SHP77 treated with DMSO at 0.1 percent for 48 hours (cell line): ENCODE data around the gene GATA1.

Experiments
- DNase-seq: peaks from one replicate; lab custom pipeline; 2025; lab: John Stamatoyannopoulos, UW

The GATA1 gene

DNA sequence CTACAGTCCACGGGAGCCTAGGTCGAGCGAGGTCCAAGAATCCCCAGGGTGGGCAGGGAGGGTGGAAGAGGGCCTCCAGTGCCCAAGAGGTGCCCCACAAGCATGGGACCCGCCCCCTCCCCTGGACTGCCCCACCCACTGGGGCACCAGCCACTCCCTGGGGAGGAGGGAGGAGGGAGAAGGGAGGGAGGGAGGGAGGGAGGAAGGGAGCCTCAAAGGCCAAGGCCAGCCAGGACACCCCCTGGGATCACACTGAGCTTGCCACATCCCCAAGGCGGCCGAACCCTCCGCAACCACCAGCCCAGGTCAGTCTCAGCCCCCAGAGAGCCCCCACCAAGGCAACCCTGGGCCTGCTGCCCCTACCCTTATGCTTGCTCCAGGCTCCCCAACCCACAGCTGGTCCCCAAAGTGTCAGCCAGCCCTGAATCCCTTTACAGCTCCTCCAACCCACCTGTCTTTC, at the start of gene GATA1:
Gene GATA1, plus strand, starts transcription at position 250 of the 460 bp plus-strand sequence. CDS start 4,520 bp downstream, outside the sequence.
- DNase-seq: no peak

DNA sequence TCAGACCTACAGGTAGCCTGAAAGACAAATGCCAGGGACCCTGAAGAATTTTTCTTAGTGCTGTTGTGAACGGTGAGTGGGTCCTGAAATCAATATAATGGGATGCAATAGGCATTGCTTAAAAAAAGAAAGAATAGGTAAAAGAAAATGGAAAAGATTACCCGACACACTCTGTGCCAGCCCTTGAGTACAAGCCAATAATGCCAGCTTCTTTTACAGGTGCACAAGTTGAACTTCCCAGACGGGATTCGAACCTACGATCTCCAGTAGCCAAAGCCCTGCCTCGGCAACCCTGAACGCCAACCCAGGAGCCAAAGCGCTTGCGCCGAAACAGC, 49.5 kb upstream of the GATA1 start:
- DNase-seq: no peak

DNA sequence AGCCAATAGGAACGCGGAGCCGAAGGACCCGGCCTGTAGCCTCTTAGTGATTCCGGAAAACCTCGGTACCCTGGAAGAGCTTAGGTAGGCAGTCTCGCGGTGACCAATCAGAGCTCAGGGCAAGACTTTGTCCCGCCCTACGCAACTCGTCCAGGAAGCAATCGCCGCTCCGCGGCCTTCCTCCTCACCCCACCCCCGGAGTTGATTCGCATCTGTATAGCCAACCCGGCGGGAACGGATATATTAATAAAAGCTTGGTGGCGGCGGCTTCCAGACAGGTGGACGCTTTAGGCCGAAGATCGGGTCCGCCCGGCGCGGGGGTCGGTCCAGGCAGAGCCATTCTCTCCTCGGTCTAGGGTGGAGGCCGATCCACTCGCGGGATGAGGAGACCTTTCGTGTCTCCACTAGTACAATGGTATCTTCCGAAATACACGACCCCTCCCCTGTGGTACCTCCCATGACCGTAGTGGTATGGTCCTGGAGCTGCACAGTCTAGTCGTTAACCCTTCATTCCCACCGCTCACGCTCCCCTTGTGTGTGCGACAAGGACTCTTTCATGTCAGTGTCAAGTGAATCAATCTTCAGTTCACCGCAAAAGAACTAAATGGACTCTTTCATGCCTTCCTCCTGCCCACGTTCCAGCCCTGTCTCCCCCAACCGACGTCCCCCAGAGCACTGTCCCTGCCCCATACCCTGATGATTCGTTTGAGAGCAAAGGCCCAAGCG, 49.0 kb upstream of the GATA1 start:
- DNase-seq: peak; percentile 84

DNA sequence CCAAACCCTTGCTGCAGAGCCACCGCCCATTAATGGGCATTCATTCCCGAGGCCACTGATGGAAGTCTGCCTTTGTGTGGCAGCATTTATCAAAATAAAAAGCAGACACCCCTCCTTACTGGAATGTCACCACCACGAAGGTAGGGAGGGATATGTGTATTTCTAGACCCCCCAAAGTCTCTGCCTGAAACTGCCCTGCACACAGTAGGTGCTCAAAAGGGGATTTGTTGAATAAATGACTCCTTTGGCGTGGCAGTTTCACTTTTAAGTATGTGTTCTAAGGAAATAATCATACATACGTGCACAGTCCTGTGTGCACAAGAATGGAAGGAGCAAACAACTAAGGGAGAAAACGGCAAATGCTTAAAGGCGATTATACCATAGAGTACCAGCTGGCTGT, 48.5 kb upstream of the GATA1 start:
- no peak for DNase-seq

DNA sequence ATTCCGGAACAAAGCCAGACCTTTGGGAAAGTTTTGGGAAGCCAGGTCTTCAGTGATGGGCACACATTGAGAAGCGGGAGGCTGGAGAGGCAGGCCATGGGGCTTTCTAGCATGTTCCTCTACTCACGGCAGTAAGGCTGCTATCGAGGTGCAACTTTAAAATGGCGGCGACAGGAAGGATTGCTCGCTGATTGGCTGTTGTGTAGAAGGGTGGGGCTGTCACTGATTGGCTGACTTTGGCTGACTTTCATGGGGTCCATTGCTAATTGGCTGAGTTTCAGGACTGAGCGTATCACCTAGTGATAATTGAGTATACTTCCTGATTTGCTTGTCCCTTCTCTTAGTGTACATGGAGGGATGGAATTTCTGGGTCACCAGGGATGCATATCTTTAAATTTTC, 44.6 kb upstream of the GATA1 start:
- DNase-seq: no peak

DNA sequence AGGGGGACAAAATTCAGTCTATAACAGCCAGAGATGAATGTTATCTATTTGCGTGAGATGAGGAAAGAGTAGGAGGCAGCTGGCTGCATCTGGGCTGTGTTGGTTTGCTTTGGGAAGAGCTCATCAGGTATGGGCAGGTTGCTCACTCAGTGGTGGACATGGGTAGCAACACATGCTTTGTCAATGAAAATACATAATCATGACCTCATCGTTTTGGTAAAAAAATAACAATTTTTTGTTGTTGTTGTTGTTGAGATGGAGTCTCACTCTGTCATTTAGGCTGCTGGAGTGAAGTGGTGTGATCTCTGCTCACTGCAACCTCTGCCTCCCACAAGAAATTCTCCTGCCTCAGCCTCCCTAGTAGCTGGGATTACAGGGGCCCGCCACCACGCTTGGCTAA, 41.2 kb upstream of the GATA1 start:
- DNase-seq: no peak

DNA sequence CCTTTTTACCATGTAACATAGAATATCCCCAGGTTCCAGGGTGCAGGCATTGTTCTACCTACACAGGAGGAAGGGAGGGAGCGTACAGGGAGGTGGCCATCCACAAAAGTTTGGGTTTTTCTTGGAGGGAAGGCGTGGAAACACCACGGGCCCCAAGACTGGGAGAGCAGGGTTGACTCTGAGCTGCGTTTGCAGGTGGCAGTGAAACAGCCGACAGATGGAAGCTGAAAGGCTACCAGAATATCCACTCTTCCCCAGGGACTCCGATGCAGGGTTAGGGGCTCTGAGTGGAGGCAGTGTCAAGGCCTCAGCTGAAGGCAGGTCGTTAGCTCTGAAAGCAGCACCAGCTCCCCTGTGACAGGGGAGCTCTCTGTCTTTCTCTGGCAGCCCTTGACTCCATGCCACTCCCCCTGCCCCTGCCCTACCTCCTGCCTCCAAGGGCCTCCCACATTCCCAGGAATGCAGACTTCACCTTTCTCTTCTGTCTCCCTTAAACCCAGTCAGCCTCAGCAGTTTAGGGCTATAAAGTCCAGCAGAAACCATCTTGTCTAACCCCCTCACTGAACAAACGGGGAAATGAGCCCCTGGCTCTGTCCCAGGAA, 38.9 kb upstream of the GATA1 start:
- DNase-seq: no peak

DNA sequence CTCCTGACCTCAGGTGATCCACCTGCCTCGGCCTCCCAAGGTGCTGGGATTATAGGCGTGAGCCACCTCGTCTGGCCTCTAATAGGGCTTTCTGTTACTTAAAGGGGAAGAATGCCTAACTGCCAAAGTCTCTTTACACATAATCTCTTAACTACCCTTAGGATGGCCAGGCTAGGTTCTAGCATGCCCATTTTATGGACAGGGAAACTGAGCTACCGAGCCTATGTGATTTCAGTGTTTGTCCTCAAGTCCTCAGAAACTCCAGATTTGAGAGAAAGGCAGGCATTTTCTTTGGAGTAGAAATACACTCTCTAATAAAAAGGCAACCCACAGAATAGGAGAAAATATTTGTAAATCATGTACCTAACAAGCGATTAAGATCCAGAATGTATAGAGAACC, 37.2 kb upstream of the GATA1 start:
- DNase-seq: no peak

DNA sequence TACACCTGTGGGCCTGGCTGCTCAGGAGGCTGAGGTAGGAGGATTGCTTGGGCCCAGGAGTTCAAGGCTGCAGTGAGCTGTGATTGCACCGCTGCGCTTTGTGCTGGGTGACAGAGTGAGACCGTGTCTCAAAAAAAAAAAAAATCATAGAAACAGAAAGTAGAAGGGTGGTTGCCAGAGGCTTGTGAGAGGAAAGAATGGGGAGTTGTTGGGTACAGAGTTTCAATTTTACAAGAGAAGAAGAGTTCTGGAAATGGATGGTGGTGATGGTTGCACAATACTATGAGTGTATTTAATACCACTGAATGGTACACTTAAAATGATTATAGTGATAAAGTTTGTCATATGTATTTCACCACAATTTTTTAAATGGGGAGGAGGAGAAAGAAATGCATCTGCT, 35.0 kb upstream of the GATA1 start:
- no peak for DNase-seq

DNA sequence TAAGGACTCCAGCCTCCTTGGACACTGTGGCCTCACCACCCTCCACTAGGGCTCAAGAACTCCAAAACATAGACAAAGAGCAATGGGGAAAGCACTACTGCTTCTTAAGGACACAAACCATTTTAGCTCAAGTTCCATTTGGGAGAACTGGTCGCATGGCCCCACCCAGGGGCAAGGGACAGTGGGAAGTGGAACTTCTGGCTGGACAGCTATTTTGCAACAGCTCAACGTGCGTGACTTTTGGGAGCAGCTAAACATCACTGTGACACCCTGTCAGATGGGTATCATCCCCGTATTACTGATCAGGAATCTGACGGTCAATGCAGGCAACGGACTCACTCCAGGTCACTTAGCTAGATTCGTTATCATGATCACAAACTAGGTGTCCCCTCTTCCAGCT, 33.9 kb upstream of the GATA1 start:
- DNase-seq: no peak

DNA sequence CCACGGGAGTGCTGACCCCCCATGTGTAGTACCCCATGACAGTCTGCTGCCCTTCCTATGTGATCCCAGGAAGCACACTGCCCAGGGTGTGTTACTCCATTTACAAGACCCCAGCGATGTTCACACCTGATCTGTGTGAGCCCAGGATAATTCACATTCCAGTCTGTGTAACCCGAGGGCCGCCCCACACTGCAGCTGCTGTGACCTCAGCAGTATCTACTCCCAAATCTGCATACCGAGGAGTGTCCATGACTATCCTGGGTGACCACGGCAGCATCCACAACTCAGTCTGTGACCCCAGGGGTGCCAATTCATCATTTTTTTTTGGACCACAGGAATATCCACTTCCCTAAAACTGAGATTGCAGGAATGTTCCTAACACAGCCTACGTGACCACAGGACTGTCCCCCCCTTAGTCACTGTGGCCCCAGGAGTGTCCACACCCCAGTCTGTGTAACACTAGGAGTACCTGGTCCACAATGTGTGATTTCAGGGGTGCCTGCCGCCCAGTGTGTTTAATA, 32.6 kb upstream of the GATA1 start:
- no peak for DNase-seq

DNA sequence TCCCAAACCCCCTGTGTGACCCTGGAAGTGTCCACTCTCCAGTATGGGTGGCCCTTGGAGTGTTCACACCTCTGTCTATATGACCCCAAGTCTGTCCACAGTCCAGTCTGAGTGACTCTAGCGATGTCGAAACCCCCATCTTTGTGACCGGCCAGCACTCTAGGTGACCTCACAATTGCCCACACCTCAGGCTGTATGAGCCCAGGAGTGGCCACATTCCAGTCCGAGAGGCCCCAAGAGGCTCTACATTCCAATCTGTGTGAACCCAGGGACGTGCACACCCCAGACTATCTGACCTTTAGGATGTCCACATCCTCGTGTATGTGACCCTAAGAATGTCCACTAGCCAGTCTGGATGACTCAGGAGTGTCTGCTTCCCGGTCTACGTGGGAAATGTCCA, 32.2 kb upstream of the GATA1 start:
- DNase-seq: no peak

DNA sequence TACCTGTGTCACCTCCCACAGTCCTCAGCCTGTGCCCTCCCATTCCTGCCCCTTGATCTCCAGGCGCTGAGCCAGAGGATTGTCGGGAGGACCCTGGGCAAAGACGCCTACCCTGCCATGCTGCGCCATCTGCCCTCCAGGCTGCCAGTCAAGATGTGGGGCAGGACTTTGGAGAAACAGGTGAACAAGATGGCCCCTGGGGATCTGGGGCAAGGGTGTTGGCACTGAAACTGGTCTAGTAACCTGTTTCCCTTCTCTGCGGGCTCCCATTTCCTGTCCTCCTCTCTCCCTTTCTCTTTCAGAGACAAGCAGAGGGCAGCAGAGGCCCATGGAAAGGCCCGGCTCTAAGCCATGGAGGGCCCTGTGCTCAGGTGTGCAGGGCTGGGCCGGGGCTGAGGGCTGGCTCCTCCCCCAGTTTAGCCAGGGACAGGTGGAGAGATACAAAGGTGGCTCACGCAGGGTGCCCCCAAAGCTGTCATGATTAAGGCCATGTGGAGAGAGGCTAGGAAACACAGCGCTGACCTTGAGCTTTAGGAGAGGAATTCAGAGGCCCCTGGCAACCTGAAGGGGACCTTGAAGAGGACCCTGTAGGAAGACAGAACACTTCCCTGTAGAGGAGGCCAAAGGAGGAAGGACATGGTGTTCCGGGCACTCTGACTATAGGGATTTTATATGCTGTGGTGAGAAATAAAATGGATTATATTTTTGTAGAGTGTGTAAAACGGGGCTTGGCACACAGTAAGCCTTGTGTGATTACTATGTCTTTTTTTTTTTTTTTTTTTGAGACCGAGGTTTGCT, 24.5 kb upstream of the GATA1 start, which contains the start of gene GLOD5:
Gene GLOD5, plus strand, starts transcription at position 74 of the 798 bp plus-strand sequence. Its CDS starts 44 bp downstream, at position 118.
- no peak for DNase-seq

DNA sequence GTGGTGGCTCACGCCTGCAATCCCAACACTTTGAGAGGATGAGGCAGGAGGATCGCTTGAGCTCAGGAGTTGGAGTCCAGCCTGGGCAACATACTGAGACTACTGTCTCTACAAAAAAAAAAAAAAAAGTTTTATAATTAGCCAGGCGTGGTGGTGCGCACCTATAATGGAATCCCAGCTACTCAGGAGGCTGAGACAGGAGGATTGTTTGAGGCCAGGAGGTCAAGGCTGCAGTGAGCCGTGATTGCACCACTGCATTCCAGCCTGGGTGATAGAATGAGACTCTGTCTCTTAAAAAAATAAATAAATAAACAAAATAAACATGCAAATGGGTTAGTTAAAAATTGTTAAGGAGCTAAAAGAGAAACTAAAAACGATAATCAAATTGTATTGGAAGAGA, 17.2 kb upstream of the GATA1 start:
- DNase-seq: no peak

DNA sequence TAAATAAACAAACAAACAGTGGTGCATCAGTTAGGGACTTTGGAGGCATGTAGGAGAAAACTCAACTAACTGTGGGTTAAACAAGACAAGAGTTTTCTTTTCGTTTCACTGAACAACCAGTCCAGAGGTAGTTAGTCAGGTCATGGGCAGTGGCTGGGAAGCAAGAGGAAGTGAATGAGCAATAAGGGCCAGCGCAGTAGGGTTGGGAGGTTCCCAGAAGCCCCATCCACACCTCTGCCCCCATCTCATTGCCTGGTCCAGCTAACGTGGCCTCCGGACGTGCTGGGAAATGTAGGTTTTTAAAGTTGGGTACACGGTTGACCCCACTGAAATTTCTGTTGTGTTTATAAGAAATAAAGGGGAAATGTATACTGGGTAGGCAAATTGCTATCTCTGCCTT, 16.1 kb upstream of the GATA1 start:
- DNase-seq: no peak

DNA sequence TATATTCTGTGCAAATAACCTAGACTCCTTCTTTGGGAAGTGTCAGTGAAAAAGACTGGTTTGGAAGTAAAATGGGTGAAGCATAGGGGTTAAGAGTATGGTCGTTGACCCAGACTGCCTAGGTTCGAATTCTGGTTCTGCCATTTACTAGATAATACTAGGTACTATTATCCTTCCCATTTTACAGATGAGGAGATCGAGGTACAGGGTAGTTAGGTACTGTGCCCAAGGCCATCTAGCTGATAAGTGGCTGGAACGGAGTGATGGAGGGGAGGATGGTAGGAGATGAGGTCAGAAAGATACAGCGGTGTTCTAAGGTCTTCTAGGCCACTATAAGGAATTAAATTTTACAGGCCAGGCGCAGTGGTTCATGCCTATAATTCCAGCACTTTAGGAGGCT, 13.8 kb upstream of the GATA1 start:
- DNase-seq: no peak

DNA sequence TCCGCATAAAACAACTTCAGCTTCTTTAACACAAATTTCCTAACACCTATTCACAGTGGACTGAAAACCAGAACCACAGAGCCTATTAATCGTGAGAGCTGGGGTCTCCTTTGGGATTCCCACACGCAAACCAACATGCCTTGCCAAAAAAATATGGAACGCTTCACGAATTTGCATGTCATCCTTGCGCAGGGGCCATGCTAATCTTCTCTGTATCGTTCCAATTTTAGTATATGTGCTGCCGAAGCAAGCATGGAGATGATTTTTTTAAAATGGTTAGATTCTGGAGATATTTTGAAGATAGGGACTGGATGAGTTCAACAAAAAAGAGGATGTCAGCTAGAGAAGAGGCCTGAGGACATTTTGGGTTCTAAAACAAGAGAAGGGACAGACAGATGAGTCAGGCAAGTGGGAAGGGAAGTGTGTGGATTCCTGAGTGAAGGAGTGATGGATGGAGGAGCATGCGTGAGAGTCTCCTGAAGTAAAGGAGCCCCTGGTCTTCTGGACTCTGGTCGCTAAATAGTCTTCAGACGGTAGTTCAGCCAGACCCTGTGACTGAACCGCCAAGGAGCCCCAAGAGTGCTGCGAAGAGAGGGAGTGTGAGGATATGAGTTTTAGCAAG, 9.5 kb upstream of the GATA1 start:
- no peak for DNase-seq

DNA sequence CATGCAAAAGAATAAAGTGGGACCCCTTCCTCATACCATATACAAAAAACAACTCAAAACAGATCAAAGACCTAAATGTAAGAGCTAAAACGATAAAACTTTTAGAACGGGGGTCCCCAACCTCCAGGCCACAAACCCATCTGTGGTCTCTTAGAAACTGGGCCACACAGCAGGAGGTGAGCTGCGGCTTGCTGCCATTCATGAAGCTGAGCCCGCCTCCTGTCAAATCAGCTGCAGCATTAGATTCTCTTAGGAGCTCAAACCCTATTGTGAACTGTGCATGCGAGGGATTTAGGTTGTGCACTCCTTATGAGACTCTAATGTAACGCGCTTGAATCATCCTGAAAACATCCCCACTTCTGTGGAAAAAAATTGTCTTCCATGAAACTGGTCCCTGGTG, 7.0 kb upstream of the GATA1 start:
- no peak for DNase-seq

DNA sequence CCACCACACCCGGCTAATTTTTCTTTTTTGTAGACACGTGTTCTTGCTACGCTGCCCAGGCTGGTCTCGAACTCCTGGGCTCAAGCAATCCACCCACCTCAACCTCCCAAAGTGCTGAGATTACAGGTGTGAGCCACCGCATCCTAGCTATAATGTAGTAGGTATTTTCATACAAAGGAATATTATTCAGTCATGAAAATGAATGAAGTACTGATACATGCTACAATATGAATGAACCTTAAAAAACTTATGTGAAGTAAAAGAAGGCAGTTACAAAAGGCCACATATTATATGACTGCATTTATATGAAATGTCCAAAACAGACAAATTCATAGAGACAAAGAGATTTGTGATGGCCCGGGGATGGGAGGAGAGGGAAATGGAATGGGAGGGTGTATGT, 4.7 kb upstream of the GATA1 start:
- DNase-seq: no peak

DNA sequence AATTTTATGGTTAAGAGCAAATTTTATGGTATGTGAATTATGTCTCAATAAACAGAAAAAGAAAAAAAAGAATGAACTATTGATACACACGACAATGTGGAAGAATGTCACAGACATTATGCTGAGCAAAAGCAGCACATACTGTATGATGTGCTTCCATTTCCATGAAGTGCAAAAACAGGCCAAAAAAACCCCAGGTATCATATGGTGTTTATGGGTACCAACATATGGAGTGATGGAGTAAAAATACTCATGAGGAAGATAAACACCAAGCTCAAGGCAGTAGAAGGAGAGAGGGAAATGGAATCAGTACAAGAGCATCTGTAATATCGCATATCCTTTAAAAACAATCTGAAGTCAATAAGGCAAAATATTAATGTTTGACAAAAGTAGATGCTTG, 4.2 kb upstream of the GATA1 start:
- DNase-seq: no peak

DNA sequence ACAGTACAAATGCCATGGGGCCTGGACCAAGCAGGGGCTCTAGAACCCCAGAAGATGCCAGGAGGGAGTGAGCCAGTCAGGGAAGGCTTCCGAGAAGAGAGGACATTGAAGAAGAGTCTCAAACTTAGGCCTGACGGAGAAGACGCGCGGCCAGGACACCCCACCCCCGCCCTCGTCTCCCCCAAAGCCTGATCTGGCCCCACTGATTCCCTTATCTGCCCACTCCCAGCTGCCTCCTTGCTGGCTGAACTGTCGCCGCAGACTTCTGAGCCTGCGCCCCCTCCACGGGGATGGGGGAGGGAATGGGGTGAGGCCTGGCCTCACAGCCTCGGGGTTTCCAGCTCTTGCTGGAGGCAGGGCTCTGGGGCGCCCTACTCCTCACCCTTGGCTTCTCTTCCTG, 3.6 kb upstream of the GATA1 start:
- no peak for DNase-seq

DNA sequence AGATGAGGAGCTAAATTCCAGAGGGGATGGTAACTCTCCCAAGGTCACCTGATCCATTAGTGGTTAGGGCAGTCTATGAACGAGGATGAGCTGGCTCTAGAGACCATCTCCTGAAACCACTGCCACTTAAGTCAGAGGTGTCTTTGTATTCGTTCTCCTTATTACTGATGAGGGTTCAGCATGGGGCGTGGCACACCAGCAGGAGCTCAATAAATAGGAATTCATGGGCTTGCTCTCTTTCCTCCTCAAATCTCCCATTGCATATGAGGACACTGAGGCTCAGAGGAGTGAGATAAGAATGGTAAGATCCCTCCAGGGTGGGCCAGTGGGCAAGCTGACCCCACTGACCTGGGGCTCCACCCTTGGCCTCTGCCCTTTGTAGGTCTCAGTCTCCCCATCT, 1.7 kb upstream of the GATA1 start:
- no peak for DNase-seq

DNA sequence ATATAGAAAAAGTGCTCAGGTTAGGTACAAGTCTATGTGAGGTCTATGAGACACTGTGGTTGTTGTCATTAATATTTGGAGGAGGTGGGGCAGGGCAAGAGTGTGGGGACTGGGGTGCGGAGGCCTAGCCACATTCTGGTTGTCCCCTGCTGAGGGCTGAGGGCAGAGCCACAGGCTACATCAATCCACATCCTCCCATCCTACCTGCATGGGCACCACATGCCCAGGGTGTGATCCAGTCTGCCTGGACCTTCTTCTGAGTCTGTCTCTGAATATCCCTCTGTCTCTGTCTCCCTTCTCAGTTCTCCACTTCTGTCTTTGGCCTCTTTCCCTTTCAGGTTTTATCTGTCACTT, 1.2 kb upstream of the GATA1 start:
- no peak for DNase-seq
